ENCODE measurements around the gene TPST2. TPM values are rescaled to one million over a fixed set of nuclear protein-coding genes. Genes with fewer than 3 reads are reported as not detected.

Gene TPST2
- total and polyA plus RNA-seq, 9 of the 15 experiments (the other 6 are each of a cell fraction or from before 2014, with no cell fraction given), result 14.2 to 123 (median 60.1) TPM

- TF ChIP-seq GTF3C2 (IDR thresholded peaks at IDR 0.05; ENCODE audit: borderline replicate concordance, extremely low read depth, insufficient read length), result no peak
- TF ChIP-seq JUN (IDR thresholded peaks at IDR 0.05; ENCODE audit: borderline replicate concordance, low read depth, low read length), result no peak
- TF ChIP-seq JUN (CRISPR knock-in tag; IDR thresholded peaks at IDR 0.05; ENCODE audit: borderline replicate concordance), result no peak
- TF ChIP-seq NFATC3 (IDR thresholded peaks at IDR 0.05), result peak; percentile 63; the same call in 1 of the 2 replicates
- TF ChIP-seq TEAD1 (CRISPR knock-in tag; IDR thresholded peaks at IDR 0.05), result no peak
- no peak for TF ChIP-seq GATAD2B (IDR thresholded peaks at IDR 0.05; ENCODE audit: borderline replicate concordance)
- TF ChIP-seq USF1 (CRISPR knock-in tag; IDR thresholded peaks at IDR 0.05), result no peak
- TF ChIP-seq CGGBP1 (CRISPR knock-in tag; IDR thresholded peaks at IDR 0.05), result no peak
- no peak for TF ChIP-seq MXD1 (CRISPR knock-in tag; IDR thresholded peaks at IDR 0.05; ENCODE audit: borderline replicate concordance, poor library complexity, severe bottlenecking)
- TF ChIP-seq MCM2 (IDR thresholded peaks at IDR 0.05; ENCODE audit: low read depth), result no peak
- TF ChIP-seq SAFB2 (IDR thresholded peaks at IDR 0.05; ENCODE audit: borderline replicate concordance, low read depth, low read length, severe bottlenecking), result no peak
- no peak for TF ChIP-seq KLF10 (CRISPR knock-in tag; IDR thresholded peaks at IDR 0.05)
- TF ChIP-seq NUFIP1 (IDR thresholded peaks at IDR 0.05; ENCODE audit: partially characterized antibody), result no peak
- TF ChIP-seq MYBL2 (IDR thresholded peaks at IDR 0.05; ENCODE audit: low read depth), result no peak
- TF ChIP-seq MYBL2 (CRISPR knock-in tag; IDR thresholded peaks at IDR 0.05; ENCODE audit: borderline replicate concordance), result no peak
- no peak for TF ChIP-seq CTBP1 (IDR thresholded peaks at IDR 0.05; ENCODE audit: borderline replicate concordance)
- no peak for TF ChIP-seq KDM4B (IDR thresholded peaks at IDR 0.05; ENCODE audit: borderline replicate concordance in 2 of 2, low read depth in 1 of 2)
- no peak for TF ChIP-seq E2F8 (IDR thresholded peaks at IDR 0.05; ENCODE audit: low read depth, partially characterized antibody)
- no peak for TF ChIP-seq RBFOX2 (IDR thresholded peaks at IDR 0.05; ENCODE audit: low read depth, low read length)
These were observed 27.6 kb upstream of the TPST2 start, which contains the start of gene CRYBB1 (continued) for GRCh38 chr22:26617271-26618199.
